Activated naive CD8-positive, alpha-beta T cell treated with anti-CD3 and anti-CD28 coated beads, Interleukin-2, amount 50 U/mL, for 16 hours (primary cell): Measurements from ENCODE around the gene CARD19.

Experiments used
- DNase-seq: peaks from one replicate; pipeline ENCODE4 v3.0.0-alpha.2; 2020; ENCODE audit warnings: low read depth, low spot score

CARD19 gene

DNA sequence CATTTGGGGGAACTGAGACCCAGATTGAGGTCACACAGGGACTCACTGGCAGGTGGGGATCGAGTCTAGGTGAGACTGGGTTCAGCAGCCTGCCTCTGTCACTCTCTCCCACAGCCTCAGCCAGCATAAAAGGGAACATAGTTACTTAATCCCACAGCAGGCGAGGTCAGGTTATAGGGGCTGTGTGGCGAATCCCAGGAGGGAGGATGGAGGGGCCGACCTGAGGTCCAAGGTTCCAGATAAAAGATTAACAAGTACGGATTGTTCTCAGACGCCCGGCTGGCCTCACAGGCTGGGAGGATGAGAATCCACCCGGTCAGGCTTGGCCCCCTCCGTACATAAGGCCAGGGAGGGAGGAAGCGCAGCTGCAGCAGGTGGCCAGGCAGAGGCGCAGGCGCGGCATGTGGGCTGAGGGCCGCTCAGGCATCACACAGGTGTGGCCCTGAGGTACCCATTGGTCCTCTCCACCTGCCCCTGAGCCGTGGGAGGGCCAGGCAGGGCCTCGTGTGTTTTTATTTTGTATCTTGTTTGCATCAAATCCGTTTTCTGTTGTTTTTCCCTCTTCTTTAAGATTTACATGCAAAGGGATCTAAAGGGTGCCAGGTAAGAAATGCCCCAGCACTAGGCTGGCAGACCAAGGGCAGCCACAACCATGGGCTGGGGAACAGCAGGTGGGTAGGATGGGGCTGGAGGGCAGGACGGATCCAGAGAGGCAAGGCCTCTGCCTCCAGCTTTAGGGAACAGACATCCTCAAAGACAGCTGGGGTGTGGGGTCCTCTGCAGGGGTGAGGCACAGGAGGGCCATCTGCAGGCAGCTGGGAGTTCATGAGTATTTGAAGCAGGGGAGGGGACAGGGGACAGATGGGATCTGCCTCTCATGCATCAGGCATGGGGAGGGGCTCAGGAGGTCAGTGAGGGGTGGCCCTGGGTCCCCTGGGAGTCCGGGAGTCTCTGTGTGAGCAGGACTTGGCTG, 33.9 kb upstream of the CARD19 start:
- no peak for DNase-seq

- DNase-seq: peak; percentile 60
Measured at GRCh38 chr9:93064392-93065134, 31.5 kb upstream of the CARD19 start.

GRCh38 chr9:93065135-93065720, 30.8 kb upstream of the CARD19 start:
- no peak for DNase-seq

- no peak for DNase-seq
Measured at GRCh38 chr9:93066978-93067603, 28.9 kb upstream of the CARD19 start.

GRCh38 chr9:93068956-93069355, 27.1 kb upstream of the CARD19 start:
- DNase-seq: no peak

DNA sequence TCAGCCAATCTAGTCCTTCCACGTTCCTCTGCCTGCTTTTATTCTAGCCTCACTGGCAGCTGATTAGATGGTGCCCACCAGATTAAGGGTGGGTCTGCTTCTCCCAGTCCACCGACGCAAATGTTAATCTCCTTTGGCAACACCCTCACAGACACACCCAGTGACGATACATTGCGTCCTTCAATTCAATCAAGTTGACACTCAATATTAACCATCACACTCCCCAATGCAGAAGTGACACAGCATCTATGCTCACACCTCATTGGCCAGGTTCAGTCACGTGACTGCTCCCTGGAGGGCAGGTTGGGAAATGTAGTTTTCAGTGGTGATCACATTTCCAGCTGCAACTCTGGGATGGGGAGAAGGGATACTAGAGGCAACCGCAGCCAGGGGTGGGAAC, 24.6 kb upstream of the CARD19 start:
- DNase-seq: no peak

- DNase-seq: no peak
Measured at GRCh38 chr9:93072383-93072795, 23.6 kb upstream of the CARD19 start.

- no peak for DNase-seq
Measured at GRCh38 chr9:93076101-93076791, 19.8 kb upstream of the CARD19 start.

GRCh38 chr9:93076792-93077128, 19.3 kb upstream of the CARD19 start:
- no peak for DNase-seq

- DNase-seq: no peak
Measured at GRCh38 chr9:93077367-93077766, 18.6 kb upstream of the CARD19 start.

- DNase-seq: no peak
Measured at GRCh38 chr9:93077811-93078210, 18.2 kb upstream of the CARD19 start.

GRCh38 chr9:93079371-93079770, 16.6 kb upstream of the CARD19 start:
- no peak for DNase-seq

- DNase-seq: no peak
Measured at GRCh38 chr9:93080406-93080805, 15.6 kb upstream of the CARD19 start.

DNA sequence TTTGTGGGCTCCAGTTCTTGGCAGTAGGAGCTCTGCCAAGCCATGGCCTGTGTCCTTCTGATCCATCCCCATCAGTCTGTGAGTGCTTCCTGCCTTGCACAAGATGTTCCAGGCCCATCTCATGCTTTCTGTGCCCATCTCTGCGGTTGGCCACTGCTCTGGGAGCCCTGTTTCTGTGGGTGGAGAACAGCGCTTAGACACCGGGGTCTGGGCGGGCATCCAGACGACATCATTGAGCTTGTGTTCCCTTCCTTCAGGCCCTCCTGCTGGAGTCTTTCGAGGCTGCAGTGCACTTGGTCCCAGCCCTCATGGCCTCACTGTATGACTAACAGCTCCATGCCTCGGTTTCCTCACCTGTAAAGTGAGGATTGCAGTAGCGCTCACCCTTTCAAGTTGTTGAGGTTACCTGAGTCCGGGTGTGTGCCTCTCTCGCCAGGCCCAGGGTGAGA, 14.9 kb upstream of the CARD19 start:
- DNase-seq: no peak

DNA sequence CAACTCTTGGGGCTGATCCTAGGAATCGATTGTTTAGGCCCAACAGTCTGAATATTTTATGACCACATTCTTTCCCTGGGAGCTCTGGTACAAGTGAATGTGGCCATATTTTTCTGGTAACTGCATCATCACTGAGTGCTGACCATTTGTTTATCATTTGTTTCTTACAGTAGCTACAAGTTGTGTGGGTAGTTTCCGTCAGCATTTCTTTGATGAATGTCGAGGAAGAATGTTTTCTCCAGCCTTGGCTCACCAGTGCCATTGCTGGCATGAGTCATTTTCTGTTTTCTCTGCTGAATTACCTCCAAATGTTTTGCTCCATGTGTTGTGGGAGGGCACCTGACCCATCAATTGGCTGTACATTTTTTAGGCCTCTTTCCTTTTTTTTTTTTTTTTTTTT, 14.1 kb upstream of the CARD19 start:
- DNase-seq: no peak

DNA sequence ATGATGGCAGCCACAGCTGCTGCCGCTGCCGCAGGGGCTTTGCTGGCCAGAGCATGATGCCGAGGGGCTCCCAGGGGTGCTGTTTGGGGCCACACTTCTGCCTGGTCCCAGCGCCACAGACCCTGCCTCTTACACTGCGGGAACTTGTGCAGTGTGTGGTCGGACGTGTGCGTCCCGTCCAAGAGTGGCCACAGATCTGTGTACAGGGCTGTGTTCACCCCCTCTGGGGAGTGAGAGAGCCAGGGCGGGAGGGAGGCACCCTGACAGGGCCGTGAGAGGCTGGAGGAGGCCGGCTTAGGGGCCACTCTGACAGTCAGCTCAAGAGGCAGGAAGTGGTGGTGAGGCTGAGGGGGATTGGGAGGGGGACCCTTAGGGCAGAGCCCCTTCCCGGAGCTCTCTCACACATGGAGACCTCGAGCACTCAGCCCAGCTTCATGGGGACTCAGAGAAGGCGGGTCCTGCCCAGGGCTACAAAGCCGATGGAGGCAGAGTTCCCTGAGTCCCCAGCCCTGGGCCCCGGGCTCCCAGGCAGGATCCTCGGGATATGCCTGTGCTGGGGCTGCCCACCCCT, 13.1 kb upstream of the CARD19 start:
- no peak for DNase-seq

DNA sequence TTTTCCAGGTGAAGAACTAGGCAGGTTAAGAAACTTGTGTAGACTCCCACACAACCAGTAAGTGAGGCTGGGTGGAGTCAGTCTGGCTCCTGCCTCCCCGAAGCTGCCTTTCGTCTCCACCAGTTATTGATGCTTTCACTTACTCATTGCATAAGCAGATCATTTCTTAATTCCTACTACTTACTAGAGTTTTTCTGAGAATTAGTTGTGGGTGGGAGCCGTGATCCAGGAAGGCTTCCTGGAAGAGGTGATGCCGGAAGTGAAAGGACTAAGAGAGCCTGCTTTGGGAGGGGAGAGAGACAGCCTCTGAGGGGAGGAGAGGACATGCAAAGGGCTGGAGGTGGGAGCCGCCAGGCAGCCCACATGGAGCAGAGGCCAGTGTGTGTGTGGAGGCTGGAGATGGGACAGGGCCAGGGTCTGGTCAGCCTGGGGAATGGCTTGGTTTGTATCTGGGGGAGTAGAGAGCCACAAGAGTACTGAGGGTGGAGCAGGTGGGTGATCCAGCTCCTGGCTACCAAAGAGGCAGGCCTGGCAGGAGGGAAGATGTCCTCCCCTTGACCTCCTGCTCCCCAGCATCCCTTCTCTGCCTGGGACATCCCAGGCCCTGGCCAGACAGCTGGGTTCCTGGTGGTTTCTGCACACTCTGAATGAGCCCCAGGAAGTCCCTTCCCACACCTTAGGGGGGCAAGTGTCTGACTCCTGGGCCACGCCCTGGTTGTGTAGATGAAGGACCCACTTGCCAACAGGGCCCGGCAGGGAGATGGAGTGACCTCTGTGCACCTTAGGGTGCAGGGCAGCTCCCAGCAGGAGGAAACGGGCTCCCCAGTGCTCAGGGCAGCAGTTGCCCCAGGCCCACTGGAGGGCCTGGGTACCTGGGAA, 12.2 kb upstream of the CARD19 start:
- DNase-seq: peak; percentile 21

DNA sequence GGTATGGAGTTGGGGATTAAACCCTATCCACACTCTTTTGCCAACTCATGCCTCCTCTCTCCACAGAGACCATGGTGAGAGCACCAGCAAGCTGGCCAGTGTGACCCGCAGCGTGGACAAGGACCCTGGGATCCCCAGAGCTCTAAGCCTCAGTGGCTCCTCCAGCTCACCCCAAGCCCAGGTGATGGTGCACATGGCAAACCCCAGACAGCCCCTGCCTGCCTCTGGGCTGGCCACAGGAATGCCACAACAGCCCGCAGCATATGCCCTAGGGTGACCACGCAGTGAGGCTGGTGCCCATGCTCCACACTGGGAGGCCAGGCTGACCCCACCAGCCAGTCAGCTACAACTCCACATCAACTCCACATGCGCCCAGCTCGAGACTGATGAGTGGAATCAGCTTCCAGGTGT, 11.5 kb upstream of the CARD19 start:
- no peak for DNase-seq

GRCh38 chr9:93085676-93086075, 10.3 kb upstream of the CARD19 start:
- DNase-seq: no peak
